ENCODE measurements around the gene ITPRID2. TPM values are rescaled to one million over a fixed set of nuclear protein-coding genes. Genes with fewer than 3 reads are reported as not detected.

Gene ITPRID2
- total RNA-seq, 1 experiment from 2014 or later, result 375 TPM

GRCh38 chr2:181895818-181896217 is 4.3 kb downstream of the ITPRID2 start:
- Mint-ChIP-seq H3K36me3 (ENCODE audit: insufficient read depth, unreplicated experiment) (peaks cover 87% of the 10 kb centered on the region), H3K9me3 (ENCODE audit: low read depth, unreplicated experiment) (no peaks in the 10 kb centered on the region), H3K27me3 (ENCODE audit: unreplicated experiment) (no peaks in the 10 kb centered on the region), H3K27ac (ENCODE audit: unreplicated experiment) (peak overlapping the region; percentile 98), H3K4me1 (ENCODE audit: low read depth, unreplicated experiment) (peaks cover 37% of the 10 kb centered on the region), H3K4me3 (ENCODE audit: low read depth, unreplicated experiment) (peak overlapping the region; percentile 98)
- CTCF ChIA-PET, result no interaction called here
- DNase-seq, result no peak
- TF ChIP-seq, protein P1, sequence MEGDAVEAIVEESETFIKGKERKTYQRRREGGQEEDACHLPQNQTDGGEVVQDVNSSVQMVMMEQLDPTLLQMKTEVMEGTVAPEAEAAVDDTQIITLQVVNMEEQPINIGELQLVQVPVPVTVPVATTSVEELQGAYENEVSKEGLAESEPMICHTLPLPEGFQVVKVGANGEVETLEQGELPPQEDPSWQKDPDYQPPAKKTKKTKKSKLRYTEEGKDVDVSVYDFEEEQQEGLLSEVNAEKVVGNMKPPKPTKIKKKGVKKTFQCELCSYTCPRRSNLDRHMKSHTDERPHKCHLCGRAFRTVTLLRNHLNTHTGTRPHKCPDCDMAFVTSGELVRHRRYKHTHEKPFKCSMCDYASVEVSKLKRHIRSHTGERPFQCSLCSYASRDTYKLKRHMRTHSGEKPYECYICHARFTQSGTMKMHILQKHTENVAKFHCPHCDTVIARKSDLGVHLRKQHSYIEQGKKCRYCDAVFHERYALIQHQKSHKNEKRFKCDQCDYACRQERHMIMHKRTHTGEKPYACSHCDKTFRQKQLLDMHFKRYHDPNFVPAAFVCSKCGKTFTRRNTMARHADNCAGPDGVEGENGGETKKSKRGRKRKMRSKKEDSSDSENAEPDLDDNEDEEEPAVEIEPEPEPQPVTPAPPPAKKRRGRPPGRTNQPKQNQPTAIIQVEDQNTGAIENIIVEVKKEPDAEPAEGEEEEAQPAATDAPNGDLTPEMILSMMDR (IDR thresholded peaks at IDR 0.05; ENCODE audit: unreplicated experiment), result no peak
- no TSS peak for BruUV-seq (replicated peaks)
- intact Hi-C loops (cut with micrococcal nuclease; ENCODE audit: unreplicated experiment), result no loop called here

GRCh38 chr2:181896286-181896685 is 4.8 kb downstream of the ITPRID2 start:
- Mint-ChIP-seq H3K4me1 (ENCODE audit: low read depth, unreplicated experiment) (peaks cover 34% of the 10 kb centered on the region), H3K27me3 (ENCODE audit: unreplicated experiment) (no peaks in the 10 kb centered on the region), H3K4me3 (ENCODE audit: low read depth, unreplicated experiment) (peak overlapping the region; percentile 98), H3K27ac (ENCODE audit: unreplicated experiment) (peak overlapping the region; percentile 98), H3K36me3 (ENCODE audit: insufficient read depth, unreplicated experiment) (peaks cover 88% of the 10 kb centered on the region), H3K9me3 (ENCODE audit: low read depth, unreplicated experiment) (no peaks in the 10 kb centered on the region)
- TF ChIP-seq, protein P1 (IDR thresholded peaks at IDR 0.05; ENCODE audit: unreplicated experiment), result no peak
- no TSS peak for BruUV-seq (replicated peaks)
- no peak for DNase-seq
- intact Hi-C loops (cut with micrococcal nuclease; ENCODE audit: unreplicated experiment), result no loop called here
- CTCF ChIA-PET, result interaction anchor here (0.6 to 0.7 kb wide), 2 partner anchors 14 to 41 kb away, joined by 3 read pairs; no protein-coding TSS in a partner anchor

DNA sequence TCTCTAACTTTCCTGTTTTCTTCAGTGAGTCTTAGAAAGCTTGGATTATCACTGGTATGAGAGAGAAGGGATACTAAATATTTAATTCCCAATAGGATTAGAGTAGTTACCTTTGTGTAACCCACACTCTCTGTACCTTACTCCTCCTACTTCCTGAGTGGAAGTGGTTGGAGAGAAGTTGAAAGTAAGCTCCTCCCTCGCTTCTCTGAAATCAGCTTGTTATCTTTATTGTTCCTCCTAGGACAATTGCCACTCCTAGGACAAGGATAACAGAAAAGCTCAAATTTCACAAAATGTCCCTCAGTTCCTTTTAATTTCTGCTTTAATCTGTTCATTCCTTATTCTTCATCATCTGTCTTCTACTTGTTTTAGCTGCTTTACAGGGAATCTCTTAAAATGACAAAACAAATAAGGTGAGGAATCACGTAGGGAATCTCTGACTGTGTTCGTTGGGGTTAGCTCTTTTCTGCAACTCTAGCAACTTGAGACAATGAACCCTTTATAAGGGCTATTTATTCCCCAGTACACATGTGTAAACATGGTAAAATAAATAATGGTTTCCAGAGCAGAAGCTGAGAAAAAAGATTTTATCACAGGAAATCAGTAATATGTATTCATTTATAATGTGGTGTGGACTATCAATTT is 8.6 kb downstream of the ITPRID2 start:
- DNase-seq, result no peak
- BruUV-seq (replicated peaks), result no TSS peak
- peaks cover 89% of the 10 kb centered on the region for H3K36me3 Mint-ChIP-seq (ENCODE audit: insufficient read depth, unreplicated experiment)
- intact Hi-C loops (cut with micrococcal nuclease; ENCODE audit: unreplicated experiment), result no loop called here
- H3K27me3 Mint-ChIP-seq (ENCODE audit: unreplicated experiment), result no peaks in the 10 kb centered on the region
- H3K9me3 Mint-ChIP-seq (ENCODE audit: low read depth, unreplicated experiment), result no peaks in the 10 kb centered on the region
- H3K4me1 Mint-ChIP-seq (ENCODE audit: low read depth, unreplicated experiment), result peaks cover 71% of the 10 kb centered on the region
- TF ChIP-seq, protein P1 (IDR thresholded peaks at IDR 0.05; ENCODE audit: unreplicated experiment), result no peak
- CTCF ChIA-PET, result interaction anchor here (0.6 to 1.4 kb wide), 7 partner anchors 12 to 177 kb away, joined by 3 to 8 read pairs (median 4); no protein-coding TSS in a partner anchor
- H3K4me3 Mint-ChIP-seq (ENCODE audit: low read depth, unreplicated experiment), result peak overlapping the region; percentile 60
- peak overlapping the region; percentile 91 for H3K27ac Mint-ChIP-seq (ENCODE audit: unreplicated experiment)

DNA sequence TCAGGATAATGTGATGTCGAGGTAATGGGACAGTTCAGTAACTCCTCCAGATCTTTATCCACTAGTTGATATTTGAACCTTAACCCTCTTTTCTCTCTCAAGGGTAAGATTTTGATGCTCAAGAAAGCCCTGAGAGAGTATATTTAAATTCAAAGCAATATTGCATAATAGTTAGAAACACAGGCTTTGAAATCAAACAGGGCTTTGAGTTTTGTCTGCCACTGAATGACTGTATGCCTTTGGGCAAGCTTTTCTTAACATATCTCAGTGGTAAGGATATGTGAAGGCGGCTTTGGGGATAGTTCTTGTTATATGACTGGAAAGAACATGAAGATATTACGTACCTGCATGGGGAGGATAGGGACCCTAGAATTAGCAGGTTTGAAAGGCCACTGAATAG is 11.1 kb downstream of the ITPRID2 start:
- peaks cover 67% of the 10 kb centered on the region for H3K4me1 Mint-ChIP-seq (ENCODE audit: low read depth, unreplicated experiment)
- intact Hi-C loops (cut with micrococcal nuclease; ENCODE audit: unreplicated experiment), result no loop called here
- H3K27me3 Mint-ChIP-seq (ENCODE audit: unreplicated experiment), result no peaks in the 10 kb centered on the region
- H3K4me3 Mint-ChIP-seq (ENCODE audit: low read depth, unreplicated experiment), result peak overlapping the region; percentile 68
- peak overlapping the region; percentile 83 for H3K27ac Mint-ChIP-seq (ENCODE audit: unreplicated experiment)
- no peaks in the 10 kb centered on the region for H3K9me3 Mint-ChIP-seq (ENCODE audit: low read depth, unreplicated experiment)
- DNase-seq, result no peak
- H3K36me3 Mint-ChIP-seq (ENCODE audit: insufficient read depth, unreplicated experiment), result peaks cover 93% of the 10 kb centered on the region
- no TSS peak for BruUV-seq (replicated peaks)
- CTCF ChIA-PET, result interaction anchor here (1.9 kb wide), 1 partner anchor 160 kb away, joined by 8 read pairs; no protein-coding TSS in a partner anchor
- TF ChIP-seq, protein P1 (IDR thresholded peaks at IDR 0.05; ENCODE audit: unreplicated experiment), result no peak

Measured in Calu3 (cell line).